Spleen (tissue), 11 donors: Measurements from ENCODE around the gene KIF7. TPM values are rescaled to one million over a fixed set of nuclear protein-coding genes. Genes with fewer than 3 reads are reported as not detected.
"Not testable (repeated sequence)": the region's sequence is repeated elsewhere in the genome, so short reads cannot be mapped to it uniquely, and the experiment has no call there.

Experiments
- DNase-seq: peaks from one replicate; pipeline ENCODE4 v3.0.0-alpha.2; 2020
- H3K27ac ChIP-seq, 8 donors: fragments of 200-600 bp; sonication (generic) in 7 of 8; 1 replicate in 4 of 8; 2 replicates in 4 of 8; pipeline versions ENCODE4 v1.5.0 to v1.8.0; 2016 to 2021; ENCODE audit warnings: inconsistent platforms in 4 of 8, mild to moderate bottlenecking in 4 of 8, moderate library complexity in 1 of 8
- H3K27me3 ChIP-seq, 7 donors: fragments of 200-600 bp; sonication (generic) in 6 of 7; replicated peaks in 1 of 7; 1 replicate in 4 of 7; 2 replicates in 3 of 7; pipeline versions ENCODE4 v1.5.0 to v1.8.0; 2016 to 2021; ENCODE audit warnings: inconsistent platforms in 3 of 7, mild to moderate bottlenecking in 1 of 7
- H3K36me3 ChIP-seq, 6 donors: fragments of 200-600 bp; sonication (generic) in 5 of 6; 1 replicate in 4 of 6; 2 replicates in 2 of 6; pipeline versions ENCODE4 v1.5.0 to v1.8.0; 2016 to 2021; ENCODE audit warnings: inconsistent platforms in 2 of 6
- H3K4me1 ChIP-seq, 6 donors: fragments of 200-600 bp; sonication (generic) in 5 of 6; 1 replicate in 3 of 6; 2 replicates in 3 of 6; pipeline versions ENCODE4 v1.5.0 to v1.8.0; 2016 to 2021; ENCODE audit warnings: inconsistent platforms in 3 of 6
- H3K4me3 ChIP-seq, 8 donors: fragments of 200-600 bp; sonication (generic) in 7 of 8; 1 replicate in 4 of 8; 2 replicates in 4 of 8; pipeline versions ENCODE4 v1.5.0 to v1.8.0; 2016 to 2021; ENCODE audit warnings: inconsistent platforms in 4 of 8, mild to moderate bottlenecking in 4 of 8, moderate library complexity in 2 of 8
- H3K9me3 ChIP-seq, 8 donors: fragments of 200-600 bp; sonication (generic) in 7 of 8; 1 replicate in 4 of 8; 2 replicates in 4 of 8; pipeline versions ENCODE4 v1.5.0 to v1.8.0; 2016 to 2021; ENCODE audit warnings: inconsistent platforms in 4 of 8
- CTCF ChIP-seq, 11 experiments: fragments of 200-600 bp in 7 of 11; fragments of 450-650 bp in 4 of 11; sonication (generic) in 4 of 11; IDR thresholded peaks in 8 of 11; conservative IDR thresholded peaks in 3 of 11; 1 replicate in 7 of 11; 2 replicates in 4 of 11; pipeline versions ENCODE4 v1.4.0 to v1.8.0; 2016 to 2021; ENCODE audit warnings: antibody characterized with exemption in 11 of 11, inconsistent platforms in 4 of 11, mild to moderate bottlenecking in 1 of 11
- POLR2A ChIP-seq, 3 donors: fragments of 450-650 bp; IDR thresholded peaks; one replicate each; pipeline ENCODE4 v1.5.1; 2017; ENCODE audit warnings: antibody characterized with exemption in 3 of 3, mild to moderate bottlenecking in 1 of 3
- POLR2AphosphoS5 ChIP-seq, 3 donors: sonication (generic); formaldehyde crosslinking; IDR thresholded peaks; one replicate each; pipeline ENCODE4 v1.5.1; 2017; ENCODE audit warnings: antibody characterized with exemption in 3 of 3
- WGBS, 5 donors: extraction: QIAGEN DNeasy Blood & Tissue Kit in 3 of 5; methylation state at CpG; one replicate each; pipeline versions ENCODE4 v1.1.5 to v1.1.7; 2013 to 2018; 5-methylcytosine and 5-hydroxymethylcytosine counted together
- intact Hi-C: fragments of 100-400 bp; cut with DNase I; formaldehyde crosslinking; loops from one replicate; pipeline ENCODE4 v1.15.0; 2023; ENCODE audit warnings: low total_unique reads
- polyA plus RNA-seq, 3 donors: library from polyadenylated mRNA; stranded (reverse); fragments of 200-250 nt; gene quantifications; one replicate each; pipeline ENCODE4 v1.2.1, GENCODE V29; 2013
- total RNA-seq, 7 donors: library from RNA; depleted of rRNA in 3 of 7; stranded (reverse); fragments of >200 nt in 3 of 7; fragmentation: NEBNext Ultra II Directional in 4 of 7; extraction: Animal tissue kit (Norgen Biotek cat#: 25700) in 4 of 7; gene quantifications; one replicate each; pipeline versions ENCODE4 v1.1.0 to v1.2.1, GENCODE V29; 2016 to 2021
- donor health status: healthy with polysubstance abuse.
- donor health status: DM: no; HTN: no; CAD: no; lungs with moderate emphysema.
- donor health status: DM: no; HTN: no; CAD: no.
- donor health status: Bipolar disorder and iron deficiency.
- donor health status: healthy.
- donor health status: DM: no; HTN: no; CAD: no.
- donor health status: DM: yes; HTN: yes; CAD: no.

The KIF7 gene
- total and polyA plus RNA-seq, 10 donors, result 1.1 to 3.9 (median 2.3) TPM

GRCh38 chr15:89693696-89694095 is 38.4 kb upstream of the KIF7 start:
- no peak for DNase-seq
- no peaks in the 10 kb centered on the region for H3K27me3 ChIP-seq
- H3K27ac ChIP-seq, result no peak overlapping the region
- no peak overlapping the region for H3K4me3 ChIP-seq
- TF ChIP-seq POLR2AphosphoS5 (IDR thresholded peaks at IDR 0.05) (no peak), CTCF (IDR thresholded peaks at IDR 0.05 in 8 of 11, conservative IDR thresholded peaks at IDR 0.05 in 3 of 11) (no peak), POLR2A (IDR thresholded peaks at IDR 0.05) (no peak)
- no peaks in the 10 kb centered on the region for H3K9me3 ChIP-seq
- intact Hi-C loops, result no loop called here
- no peaks in the 10 kb centered on the region for H3K36me3 ChIP-seq
- H3K4me1 ChIP-seq, result peaks cover 0 to 19% (median 14%) of the 10 kb centered on the region in 6 donors
- 56 to 88% (median 81%) methylated on average over 1 of the region's 1 CpG for WGBS, 5 donors

- 34 to 86% (median 80%) methylated on average over 2 of the region's 2 CpGs for WGBS, 5 donors
- TF ChIP-seq POLR2AphosphoS5 (IDR thresholded peaks at IDR 0.05) (no peak), POLR2A (IDR thresholded peaks at IDR 0.05) (no peak), CTCF (IDR thresholded peaks at IDR 0.05 in 8 of 11, conservative IDR thresholded peaks at IDR 0.05 in 3 of 11) (no peak)
- Histone ChIP-seq H3K9me3 (no peaks in the 10 kb centered on the region), H3K27me3 (no peaks in the 10 kb centered on the region), H3K4me3 (no peak overlapping the region), H3K36me3 (no peaks in the 10 kb centered on the region), H3K27ac (no peak overlapping the region), H3K4me1 (peaks cover 0 to 19% (median 14%) of the 10 kb centered on the region in 6 donors)
- intact Hi-C loops, result no loop called here
- DNase-seq, result no peak
These were observed 37.8 kb upstream of the KIF7 start for GRCh38 chr15:89693091-89693490.

GRCh38 chr15:89690276-89691218 is 35.3 kb upstream of the KIF7 start, which contains the start of the genes PEX11A and WDR93:
Gene PEX11A (minus strand): TSS chr15:89690754. CDS start chr15:89690632, 122 bp downstream.
Gene WDR93 (plus strand): TSS chr15:89690811. CDS start chr15:89701747, 10,936 bp downstream.
- Histone ChIP-seq H3K36me3 (peaks cover 0 to 9% (median 0%) of the 10 kb centered on the region in 6 donors), H3K4me1 (peaks cover 0 to 19% (median 14%) of the 10 kb centered on the region in 6 donors), H3K27ac (peak within 1 kb of the TSS in 6 of 8 donors; percentile 16 to 75 (median 62)), H3K4me3 (peak within 1 kb of the TSS; percentile 57 to 97 (median 81)), H3K27me3 (no peaks in the 10 kb centered on the region), H3K9me3 (no peaks in the 10 kb centered on the region)
- no peak for TF ChIP-seq POLR2A (IDR thresholded peaks at IDR 0.05)
- TF ChIP-seq POLR2AphosphoS5 (IDR thresholded peaks at IDR 0.05), result peak; percentile 41 to 81 (median 77)
- no peak for TF ChIP-seq CTCF (IDR thresholded peaks at IDR 0.05 in 8 of 11, conservative IDR thresholded peaks at IDR 0.05 in 3 of 11)
- WGBS, 5 donors, result 1 to 3% (median 2%) methylated on average over 43 to 60 of the region's 60 CpGs
- DNase-seq, result peak; percentile 93
- intact Hi-C loops, result no loop called here

- Histone ChIP-seq H3K36me3 (peaks cover 0 to 14% (median 0%) of the 10 kb centered on the region in 6 donors), H3K27ac (peak overlapping the region in 4 of 8 donors; percentile 46 to 75 (median 66)), H3K4me3 (peak overlapping the region; percentile 57 to 97 (median 81)), H3K4me1 (peaks cover 0 to 19% (median 14%) of the 10 kb centered on the region in 6 donors)
- DNase-seq, intact Hi-C loops, H3K27me3 ChIP-seq, H3K9me3 ChIP-seq: not testable (repeated sequence)
- 62 to 71% (median 64%) methylated on average over 14 to 15 of the region's 15 CpGs for WGBS, 5 donors
These were observed 34.6 kb upstream of the KIF7 start for GRCh38 chr15:89689930-89690275.
